RPMI7951 (cell line): Measurements from ENCODE around the gene DCHS1. TPM values are rescaled to one million over a fixed set of nuclear protein-coding genes. Genes with fewer than 3 reads are reported as not detected.
A peak's percentile ranks its signal among the peaks of the same experiment; 100 is the strongest.

ENCODE experiments used
- DNase-seq: peaks from one replicate; pipeline ENCODE4 v3.0.0-alpha.2; 2012; ENCODE audit warnings: low read depth
- total RNA-seq: library from RNA; depleted of rRNA; stranded (reverse); fragments of >200 nt; shearing (Covaris generic); gene quantifications from 2 replicates; pipeline ENCODE4 v1.2.3, GENCODE V29; 2014

Gene DCHS1
- total RNA-seq, 1 experiment from 2014 or later: 3.8 TPM

DNA sequence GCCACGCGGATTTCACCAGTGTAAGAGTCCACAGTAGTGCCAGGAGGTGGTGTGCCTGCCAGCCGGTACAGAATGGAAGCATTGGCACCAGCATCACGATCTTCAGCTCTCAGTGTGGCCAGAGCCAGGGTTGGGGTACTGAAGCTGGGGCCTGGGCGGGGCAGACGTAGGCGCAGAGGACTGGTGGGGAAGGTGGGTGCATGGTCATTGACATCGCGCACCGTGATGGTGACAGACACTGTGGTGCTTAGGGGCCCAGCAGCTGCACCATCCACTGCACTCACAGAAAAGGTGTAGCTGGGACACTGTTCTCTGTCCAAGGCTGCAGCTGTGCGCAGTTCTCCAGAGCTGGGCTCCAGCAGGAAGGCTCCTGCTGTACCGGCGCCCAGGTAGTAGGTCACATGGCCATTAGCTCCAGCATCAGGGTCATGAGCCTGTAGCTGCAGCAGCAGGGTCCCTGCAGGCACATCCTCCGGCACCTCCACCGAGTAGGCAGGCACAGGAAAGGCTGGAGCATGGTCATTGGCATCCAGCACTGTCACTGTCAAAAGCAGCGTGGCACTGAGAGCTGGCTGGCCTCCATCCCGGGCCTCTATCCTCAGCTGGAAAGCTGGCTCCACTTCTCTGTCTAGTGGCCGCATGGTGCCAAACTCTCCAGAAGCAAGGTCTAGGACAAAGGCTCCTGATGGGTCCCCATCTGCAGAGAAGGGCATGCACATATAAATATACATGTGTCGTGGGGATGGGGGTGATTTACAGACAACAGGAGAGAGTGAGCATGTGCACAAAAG is 28.4 kb downstream of the DCHS1 start:
- DNase-seq: no peak

- no peak for DNase-seq
Observed at GRCh38 chr11:6625832-6626420, 29.7 kb downstream of the DCHS1 start.

DNA sequence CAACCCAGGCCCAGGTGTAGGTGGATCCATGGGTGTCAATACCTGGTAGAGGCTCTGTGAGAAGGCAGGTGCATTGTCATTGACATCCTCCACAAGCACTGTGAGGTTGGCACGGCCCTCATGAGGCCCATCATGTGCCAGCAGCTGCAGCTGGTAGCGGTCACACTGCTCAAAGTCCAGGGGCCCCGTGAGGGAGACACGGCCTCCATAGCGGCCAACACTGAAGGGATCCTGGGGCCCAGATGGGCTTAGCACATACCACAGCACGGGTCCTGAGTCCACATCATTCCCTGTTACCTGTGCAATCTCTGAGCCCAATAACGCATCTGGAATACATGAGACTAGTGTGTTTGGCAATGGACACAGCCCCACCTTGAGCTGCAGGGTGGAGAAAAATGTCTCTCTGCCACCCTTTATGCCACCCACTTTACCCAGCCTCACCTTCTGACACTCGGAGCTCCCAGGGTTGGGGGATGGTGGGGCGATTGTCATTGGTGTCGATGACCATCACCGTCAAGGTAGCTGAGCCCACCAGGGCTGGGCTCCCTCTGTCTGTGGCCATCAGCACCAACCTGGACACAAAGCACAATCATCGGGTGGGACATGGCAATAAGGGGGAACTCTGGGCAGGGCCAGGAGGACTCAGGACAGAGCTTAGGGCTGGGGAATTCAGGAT is 30.3 kb downstream of the DCHS1 start:
- DNase-seq: no peak

- no peak for DNase-seq
Observed at GRCh38 chr11:6623391-6624363, 31.9 kb downstream of the DCHS1 start.

DNA sequence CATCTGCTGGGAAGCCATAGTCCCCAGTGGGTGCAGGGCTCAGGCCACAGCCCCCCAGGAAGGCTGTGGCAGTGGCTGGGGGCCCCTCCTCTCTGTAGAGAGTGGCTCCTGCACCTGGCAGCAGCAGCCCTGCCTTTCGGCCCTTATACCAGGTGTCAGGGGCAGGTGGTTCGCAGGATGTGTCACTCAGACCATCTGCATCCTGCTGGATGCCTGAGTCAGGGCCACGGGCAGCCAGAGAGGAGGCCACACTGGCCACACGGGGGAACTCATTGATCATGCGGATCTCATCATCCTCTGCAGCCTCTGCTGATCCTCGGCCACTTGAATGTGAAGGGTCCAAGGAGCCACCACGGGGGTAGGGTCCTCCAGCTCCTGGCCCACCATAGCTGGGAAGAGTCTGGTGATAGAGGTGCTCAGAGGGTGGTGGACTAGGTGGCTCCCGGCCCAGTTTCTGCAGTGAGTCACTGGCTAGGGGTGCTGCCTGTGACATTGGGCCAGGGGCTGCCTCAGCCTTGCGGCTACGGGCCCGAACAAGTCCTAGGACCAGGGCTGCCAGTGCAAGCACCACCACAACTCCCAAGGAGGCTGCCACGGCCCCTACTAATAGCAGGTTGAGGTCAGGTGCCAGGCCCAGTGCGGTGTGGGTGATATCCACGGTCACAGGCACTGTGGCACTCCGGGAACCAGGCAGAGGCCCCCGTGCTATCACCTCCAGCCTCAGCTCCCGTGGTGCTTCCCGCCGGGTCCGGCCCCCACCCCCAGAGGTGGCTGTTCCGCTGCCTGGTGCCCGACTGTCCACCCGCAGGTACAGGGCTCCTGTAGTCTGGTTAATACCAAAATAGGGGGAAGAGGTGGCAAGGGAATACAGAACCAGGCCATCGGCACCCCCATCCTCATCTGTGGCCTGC is 33.1 kb downstream of the DCHS1 start:
- no peak for DNase-seq

DNA sequence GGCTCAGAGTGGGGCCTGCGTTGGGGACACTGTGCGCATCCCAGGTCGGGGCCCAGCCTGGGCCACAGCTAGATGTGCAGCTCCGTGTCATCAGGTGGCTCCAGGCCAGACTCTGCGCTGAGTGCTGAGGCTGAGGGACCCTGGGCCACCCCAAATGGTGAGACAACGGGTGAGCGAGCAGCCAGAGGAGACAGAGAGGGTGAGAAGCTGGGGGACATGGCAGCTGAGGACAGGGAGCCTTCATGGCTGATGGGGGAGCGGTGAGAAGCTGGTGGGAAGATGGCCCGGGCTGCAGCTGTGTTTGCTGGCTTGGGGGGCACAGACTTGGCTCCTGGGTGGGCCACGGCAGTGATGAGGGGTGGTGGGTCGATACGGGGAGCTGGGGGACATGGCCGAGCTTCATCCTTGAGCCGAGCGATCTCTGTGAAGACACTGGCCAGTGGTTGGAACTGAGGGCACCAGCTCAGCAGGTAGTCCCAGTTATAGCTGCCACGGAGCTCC is 33.8 kb downstream of the DCHS1 start:
- DNase-seq: no peak

GRCh38 chr11:6620636-6621035 is 35.0 kb downstream of the DCHS1 start:
- DNase-seq: no peak

DNA sequence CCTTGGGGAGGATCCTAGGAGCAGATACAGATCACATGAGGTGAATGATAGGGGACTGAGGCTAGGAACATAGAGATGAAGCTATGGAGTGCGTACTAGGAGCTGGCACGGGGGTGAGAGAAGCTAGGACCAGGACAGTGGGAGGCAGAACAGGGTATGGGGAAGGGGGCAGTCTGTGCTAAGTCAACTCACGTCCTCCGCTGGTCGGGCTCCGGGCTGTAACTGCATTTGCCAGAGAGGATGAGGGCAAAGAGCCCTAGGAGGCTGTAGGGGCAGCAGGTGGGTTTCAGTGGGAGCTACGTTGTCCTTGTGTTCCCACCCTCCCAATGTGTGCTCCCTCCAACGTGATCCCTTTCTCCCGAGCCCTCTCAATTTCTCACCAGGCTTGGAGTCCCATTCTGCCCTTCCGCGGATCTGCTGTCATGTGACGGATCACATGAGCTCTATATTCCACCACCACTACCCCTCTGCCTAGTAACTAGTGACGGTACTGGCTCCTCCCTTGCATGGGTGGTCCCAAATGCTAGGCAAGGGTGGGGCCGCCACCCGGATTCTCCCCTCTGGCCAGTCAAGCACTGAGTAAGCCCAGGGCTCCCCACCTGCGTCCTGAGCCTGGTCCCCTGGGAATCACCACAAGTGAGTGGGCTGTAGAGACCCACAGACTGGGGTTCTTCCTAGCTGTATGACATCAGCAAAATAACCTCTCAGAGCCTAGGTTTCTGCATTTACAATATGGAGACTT is 36.4 kb downstream of the DCHS1 start, which contains the start of gene TPP1:
Gene TPP1, minus strand, starts transcription at position 419 of the 742 bp plus-strand sequence. Its CDS starts 22 bp downstream, at position 397.
- peak; percentile 91 for DNase-seq

- peak; percentile 75 for DNase-seq
Observed at GRCh38 chr11:6618117-6619003, 37.2 kb downstream of the DCHS1 start.

DNA sequence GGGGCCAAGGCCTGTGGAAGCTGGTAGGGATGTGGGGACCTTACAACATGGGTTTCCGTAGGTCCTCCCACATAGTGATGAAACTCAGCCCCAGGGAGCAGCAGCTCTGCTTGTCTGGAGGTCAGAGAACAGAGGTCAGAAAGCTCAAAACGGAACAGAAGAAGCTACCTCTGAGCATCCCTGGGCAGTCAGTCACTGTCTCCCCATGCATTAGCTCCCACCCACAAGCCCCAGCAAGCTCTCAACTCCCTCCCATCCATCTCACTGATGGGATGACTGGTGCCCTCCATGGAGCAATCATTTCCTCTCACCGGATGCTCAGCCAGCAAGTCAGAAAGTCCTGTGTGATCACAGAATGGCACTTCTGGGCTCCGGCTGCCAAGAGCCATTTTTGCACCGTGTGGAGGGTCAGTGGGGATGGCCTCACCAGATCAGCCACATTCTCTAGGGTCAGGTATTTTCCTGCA is 38.3 kb downstream of the DCHS1 start:
- DNase-seq: peak; percentile 56

DNA sequence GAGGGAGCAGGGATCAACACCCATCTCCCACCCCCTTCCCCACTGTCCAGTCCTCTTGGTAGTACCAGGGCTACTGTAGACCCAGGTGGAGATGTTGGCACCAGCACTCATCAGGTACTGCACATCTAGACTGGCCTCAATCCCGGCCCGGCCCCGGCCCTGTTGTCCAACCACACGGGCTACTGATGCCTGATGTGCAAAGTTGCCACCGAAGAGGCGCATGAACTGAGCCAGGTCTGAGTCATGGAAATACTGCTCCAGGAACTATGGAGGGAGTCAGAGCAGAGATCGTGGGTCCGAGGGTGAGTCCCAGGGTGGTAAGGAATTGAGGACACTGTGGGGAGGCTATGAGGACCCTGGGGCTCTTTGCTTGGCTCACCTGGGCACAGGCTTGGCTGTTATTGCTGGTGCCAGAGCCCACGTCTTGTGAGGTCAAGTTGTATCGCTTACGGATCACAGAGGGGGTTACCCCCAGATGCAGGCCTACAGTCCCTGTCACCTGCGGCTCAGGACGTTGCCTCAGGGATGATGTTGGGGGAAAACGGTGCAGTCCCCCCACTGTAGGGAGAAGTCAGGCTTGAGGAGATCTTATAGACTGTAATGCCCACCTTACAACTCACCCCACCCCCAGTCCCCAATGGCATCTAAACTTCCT is 38.9 kb downstream of the DCHS1 start:
- no peak for DNase-seq

DNA sequence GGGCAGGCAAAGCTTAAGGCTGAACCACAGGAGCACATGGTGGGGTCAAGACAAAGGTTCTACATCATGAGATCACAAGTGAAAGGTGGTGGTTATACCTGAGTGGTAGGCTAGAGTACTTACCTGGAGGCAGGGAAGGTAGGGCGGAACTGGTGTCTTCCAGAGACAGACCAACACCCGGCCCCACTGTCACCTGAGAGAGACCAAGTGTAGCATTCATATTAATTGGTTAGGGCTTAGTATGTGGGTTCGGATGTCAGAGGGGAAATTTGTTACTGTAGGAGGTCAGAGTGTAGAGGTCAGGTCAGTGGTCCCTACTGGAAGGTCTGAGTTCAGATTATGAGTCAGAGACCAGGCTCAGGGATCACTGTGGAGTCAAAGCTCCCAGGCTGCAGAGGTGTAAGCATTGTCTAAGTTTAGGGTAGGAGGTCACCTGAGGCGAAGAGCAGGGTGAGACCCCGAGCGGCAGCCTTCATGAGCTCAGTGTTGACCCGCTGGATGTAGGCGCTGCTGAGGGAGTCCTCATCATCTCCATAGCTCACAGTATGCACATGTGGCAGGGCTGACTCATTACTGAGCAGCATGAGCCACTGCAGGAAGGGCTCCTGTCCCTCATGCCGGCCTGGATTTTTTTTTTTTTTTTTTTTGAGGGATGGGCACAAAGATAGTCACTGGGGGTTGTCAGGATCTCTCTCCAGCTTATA is 39.6 kb downstream of the DCHS1 start:
- peak; percentile 45 for DNase-seq

- DNase-seq: no peak
Observed at GRCh38 chr11:6615046-6615445, 40.6 kb downstream of the DCHS1 start.

DNA sequence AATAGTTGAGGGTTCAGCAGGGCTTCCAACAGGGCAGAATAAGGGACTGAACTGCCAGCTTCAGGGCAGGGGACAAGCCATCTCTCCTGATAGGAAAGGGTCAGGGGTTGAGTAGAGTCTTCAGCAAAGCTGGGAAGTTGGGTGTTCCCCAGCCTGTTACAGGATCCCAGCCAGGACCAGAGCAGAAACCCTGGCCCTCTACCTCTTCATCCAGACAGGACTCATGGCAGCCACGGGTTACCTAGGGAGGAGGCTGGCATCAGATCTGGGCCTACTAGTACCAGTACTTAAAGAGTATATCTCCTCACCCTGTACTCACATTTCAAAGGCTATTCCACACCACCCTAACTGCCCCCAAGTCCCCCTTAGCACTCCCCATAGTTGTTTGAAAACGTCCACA is 41.2 kb downstream of the DCHS1 start:
- no peak for DNase-seq

DNA sequence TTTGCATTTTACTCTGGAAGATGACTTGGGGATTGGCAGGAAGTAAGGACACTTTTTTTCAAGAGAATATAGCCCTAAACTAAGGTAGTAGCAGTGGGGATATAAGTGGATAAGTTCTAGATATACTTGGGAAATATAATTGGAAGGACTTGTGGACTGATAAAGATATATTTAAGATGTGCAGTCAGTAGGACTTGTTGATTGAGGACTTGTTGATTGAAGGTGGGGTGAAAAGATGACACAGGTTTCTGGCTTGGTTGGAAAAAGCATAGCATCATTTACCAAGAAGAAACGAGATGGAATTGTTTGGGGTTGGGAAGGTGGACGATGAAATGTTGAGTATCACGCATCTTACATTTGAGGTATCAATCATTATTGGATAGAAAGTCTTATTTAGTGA is 42.1 kb downstream of the DCHS1 start:
- no peak for DNase-seq

DNA sequence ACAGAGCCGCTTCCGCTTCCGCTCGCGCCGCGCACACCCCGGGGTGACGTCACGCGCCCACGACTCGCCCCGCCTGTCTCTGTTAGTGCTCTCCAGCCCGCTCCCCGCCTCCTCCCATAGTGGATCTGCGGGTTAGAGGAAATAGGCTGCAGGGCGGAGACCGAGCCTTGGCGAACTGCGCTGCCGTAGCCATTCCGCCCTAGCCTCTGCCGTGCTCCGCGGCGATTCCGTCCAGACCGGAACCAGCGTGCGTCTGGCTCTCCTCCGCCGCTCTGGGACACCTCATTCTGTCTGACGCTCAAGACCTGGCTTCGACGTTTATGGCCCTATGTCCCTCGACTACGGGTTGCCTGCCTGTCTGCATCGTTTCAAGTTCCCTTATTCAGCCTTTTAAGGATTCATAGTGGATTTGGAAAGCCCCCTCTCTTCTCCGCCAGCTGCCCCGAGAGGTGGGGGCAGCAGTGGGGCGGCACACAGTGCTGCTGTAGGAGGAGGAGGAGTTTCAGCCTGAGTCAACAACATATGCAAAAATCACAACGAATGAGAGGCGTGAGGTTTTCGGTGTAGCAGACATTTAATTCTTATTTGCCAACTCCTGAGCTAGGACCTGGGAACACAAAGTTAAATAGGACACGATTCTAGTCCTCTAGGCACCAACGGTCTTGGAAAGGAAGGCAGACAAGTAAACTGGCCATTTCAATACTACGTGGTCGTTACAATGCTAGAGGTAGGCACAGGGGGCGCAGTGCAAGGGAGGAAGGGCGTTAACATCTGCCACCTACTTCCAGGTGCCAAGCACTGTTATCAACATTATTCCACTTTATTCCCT is 43.2 kb downstream of the DCHS1 start, which contains the start of gene TAF10:
Gene TAF10, minus strand, starts transcription at position 4 of the 829 bp plus-strand sequence. CDS start 27 bp downstream, outside the sequence.
- peak; percentile 94 for DNase-seq

- no peak for DNase-seq
Observed at GRCh38 chr11:6611963-6612212, 43.7 kb downstream of the DCHS1 start.
